SU-DHL-6 (cell line): Measurements from ENCODE around the gene RBMS3.

Source experiments
- H2AFZ ChIP-seq: fragments of 200-600 bp; sonication (generic); 2 replicates; pipeline ENCODE4 v1.6.1; 2014; ENCODE audit warnings: low read depth, mild to moderate bottlenecking, moderate library complexity, mixed read lengths, antibody characterized with exemption, low read length; ENCODE audit not compliant: severe bottlenecking
- H3F3A ChIP-seq: fragments of 200-600 bp; shearing (Covaris generic); 2 replicates; pipeline ENCODE4 v1.6.0; 2016; ENCODE audit warnings: antibody characterized with exemption, mild to moderate bottlenecking; ENCODE audit not compliant: insufficient read depth
- H3K27ac ChIP-seq: fragments of 200-600 bp; sonication (generic); 2 replicates; pipeline ENCODE4 v1.5.1; 2016; ENCODE audit warnings: low read depth, mild to moderate bottlenecking, low read length, moderate library complexity, mixed read lengths
- H3K27me3 ChIP-seq: fragments of 200-600 bp; sonication (generic), shearing (Covaris generic); 2 replicates; pipeline ENCODE4 v1.6.0; 2014; ENCODE audit warnings: mild to moderate bottlenecking, low read length
- H3K36me3 ChIP-seq: fragments of 200-600 bp; sonication (generic); 2 replicates; pipeline ENCODE4 v1.6.1; 2014; ENCODE audit warnings: mild to moderate bottlenecking, low read length, mixed read lengths
- H3K4me2 ChIP-seq: fragments of 300-600, 200-600 bp; shearing (Covaris generic), sonication (generic); 2 replicates; pipeline ENCODE4 v1.6.0; 2014; ENCODE audit warnings: low read length, low read depth, mild to moderate bottlenecking; ENCODE audit not compliant: poor library complexity, severe bottlenecking
- H3K4me3 ChIP-seq: fragments of 200-600 bp; sonication (generic); 2 replicates; pipeline ENCODE4 v1.5.1; 2014; ENCODE audit warnings: antibody characterized with exemption, low read length, mild to moderate bottlenecking, mixed read lengths; ENCODE audit not compliant: insufficient read depth, poor library complexity, severe bottlenecking
- H3K79me2 ChIP-seq: fragments of 200-600 bp; sonication (generic); 2 replicates; pipeline ENCODE4 v1.6.1; 2014; ENCODE audit warnings: mild to moderate bottlenecking, low read length, moderate library complexity; ENCODE audit not compliant: insufficient read depth
- H3K9ac ChIP-seq: fragments of 200-600 bp; sonication (generic); 2 replicates; pipeline ENCODE4 v1.7.0; 2014; ENCODE audit warnings: mild to moderate bottlenecking, low read length
- H3K9me2 ChIP-seq: fragments of 200-600 bp; sonication (generic); replicated peaks from 2 replicates; pipeline ENCODE4 v1.6.1; 2014; ENCODE audit warnings: low read length; ENCODE audit not compliant: insufficient read depth
- H3K9me3 ChIP-seq: fragments of 200-600 bp; sonication (generic); 2 replicates; pipeline ENCODE4 v1.6.1; 2014; ENCODE audit warnings: low read length, mixed read lengths; ENCODE audit not compliant: insufficient read depth
- H4K20me1 ChIP-seq: fragments of 200-600 bp; sonication (generic); 2 replicates; pipeline ENCODE4 v1.6.1; 2014; ENCODE audit warnings: low read depth, mild to moderate bottlenecking, antibody characterized with exemption, low read length, moderate library complexity, mixed read lengths
- CTCF ChIP-seq: fragments of 200-600 bp; sonication (generic); IDR thresholded peaks from one replicate; pipeline ENCODE4 v1.5.1; 2017; ENCODE audit warnings: antibody characterized with exemption, mild to moderate bottlenecking, low read length, moderate library complexity; ENCODE audit not compliant: insufficient read depth, poor library complexity, severe bottlenecking
- EZH2phosphoT487 ChIP-seq: fragments of 200-600 bp; sonication (generic), shearing (Covaris generic); conservative IDR thresholded peaks from 2 replicates; pipeline ENCODE4 v1.6.1; 2018; ENCODE audit warnings: mild to moderate bottlenecking, antibody characterized with exemption, low read length, moderate library complexity, mixed read lengths

RBMS3 gene

GRCh38 chr3:29852767-29853166, 571.9 kb downstream of the RBMS3 start:
- TF ChIP-seq EZH2phosphoT487 = no peak
- TF ChIP-seq CTCF = no peak
- H3F3A ChIP-seq = no peaks in the 10 kb centered on the region
- H3K36me3 ChIP-seq = no peaks in the 10 kb centered on the region
- H3K27me3 ChIP-seq = no peaks in the 10 kb centered on the region
- no peak overlapping the region for H3K4me2 ChIP-seq
- no peaks in the 10 kb centered on the region for H3K79me2 ChIP-seq
- no peak overlapping the region for H2AFZ ChIP-seq
- no peaks in the 10 kb centered on the region for H3K9me3 ChIP-seq
- H3K9ac ChIP-seq = no peak overlapping the region
- no peak overlapping the region for H3K4me3 ChIP-seq
- H3K27ac ChIP-seq = no peak overlapping the region
- H4K20me1 ChIP-seq = no peaks in the 10 kb centered on the region
- H3K9me2 ChIP-seq = no peaks in the 10 kb centered on the region

GRCh38 chr3:29853841-29854397, 573.0 kb downstream of the RBMS3 start:
- H4K20me1 ChIP-seq = no peaks in the 10 kb centered on the region
- no peaks in the 10 kb centered on the region for H3K9me2 ChIP-seq
- H3K4me3 ChIP-seq = no peak overlapping the region
- H3K9ac ChIP-seq = no peak overlapping the region
- no peaks in the 10 kb centered on the region for H3F3A ChIP-seq
- H3K79me2 ChIP-seq = no peaks in the 10 kb centered on the region
- no peaks in the 10 kb centered on the region for H3K36me3 ChIP-seq
- TF ChIP-seq EZH2phosphoT487 (no peak), CTCF (no peak)
- H3K4me2 ChIP-seq = no peak overlapping the region
- no peak overlapping the region for H3K27ac ChIP-seq
- H3K27me3 ChIP-seq = no peaks in the 10 kb centered on the region
- H2AFZ ChIP-seq = no peak overlapping the region
- no peaks in the 10 kb centered on the region for H3K9me3 ChIP-seq

GRCh38 chr3:29854821-29855220, 574.0 kb downstream of the RBMS3 start:
- H3K9me2 ChIP-seq = no peaks in the 10 kb centered on the region
- H3K27me3 ChIP-seq = no peaks in the 10 kb centered on the region
- no peak overlapping the region for H3K9ac ChIP-seq
- TF ChIP-seq CTCF = no peak
- TF ChIP-seq EZH2phosphoT487 = no peak
- H3K4me3 ChIP-seq = no peak overlapping the region
- no peaks in the 10 kb centered on the region for H3F3A ChIP-seq
- H3K36me3 ChIP-seq = no peaks in the 10 kb centered on the region
- H3K4me2 ChIP-seq = no peak overlapping the region
- H3K9me3 ChIP-seq = no peaks in the 10 kb centered on the region
- no peak overlapping the region for H3K27ac ChIP-seq
- no peaks in the 10 kb centered on the region for H4K20me1 ChIP-seq
- H3K79me2 ChIP-seq = no peaks in the 10 kb centered on the region
- no peak overlapping the region for H2AFZ ChIP-seq
